ENCODE measurements around the gene CCNY.

Gene CCNY

DNA sequence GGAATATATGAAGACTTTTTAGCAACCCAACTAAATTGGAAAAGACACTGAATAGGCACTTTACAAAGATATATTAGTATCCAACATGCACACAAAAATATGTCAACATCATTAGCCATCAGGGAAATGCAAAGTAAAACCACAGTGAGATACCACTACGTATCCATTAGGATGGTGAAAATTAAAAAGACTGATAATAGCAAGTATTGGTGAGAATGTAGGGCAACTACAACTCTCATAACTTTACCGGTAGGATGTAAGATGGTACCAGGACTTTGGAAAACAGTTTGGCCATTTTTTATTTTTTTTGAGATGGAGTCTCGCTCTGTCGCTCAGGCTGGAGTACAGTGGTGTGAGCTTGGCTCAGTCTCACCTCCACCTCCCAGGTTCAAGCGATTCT, 13.7 kb upstream of the CCNY start:
- TF ChIP-seq, protein P1, sequence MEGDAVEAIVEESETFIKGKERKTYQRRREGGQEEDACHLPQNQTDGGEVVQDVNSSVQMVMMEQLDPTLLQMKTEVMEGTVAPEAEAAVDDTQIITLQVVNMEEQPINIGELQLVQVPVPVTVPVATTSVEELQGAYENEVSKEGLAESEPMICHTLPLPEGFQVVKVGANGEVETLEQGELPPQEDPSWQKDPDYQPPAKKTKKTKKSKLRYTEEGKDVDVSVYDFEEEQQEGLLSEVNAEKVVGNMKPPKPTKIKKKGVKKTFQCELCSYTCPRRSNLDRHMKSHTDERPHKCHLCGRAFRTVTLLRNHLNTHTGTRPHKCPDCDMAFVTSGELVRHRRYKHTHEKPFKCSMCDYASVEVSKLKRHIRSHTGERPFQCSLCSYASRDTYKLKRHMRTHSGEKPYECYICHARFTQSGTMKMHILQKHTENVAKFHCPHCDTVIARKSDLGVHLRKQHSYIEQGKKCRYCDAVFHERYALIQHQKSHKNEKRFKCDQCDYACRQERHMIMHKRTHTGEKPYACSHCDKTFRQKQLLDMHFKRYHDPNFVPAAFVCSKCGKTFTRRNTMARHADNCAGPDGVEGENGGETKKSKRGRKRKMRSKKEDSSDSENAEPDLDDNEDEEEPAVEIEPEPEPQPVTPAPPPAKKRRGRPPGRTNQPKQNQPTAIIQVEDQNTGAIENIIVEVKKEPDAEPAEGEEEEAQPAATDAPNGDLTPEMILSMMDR (conservative IDR thresholded peaks at IDR 0.05; ENCODE audit: low read depth, low read length), result no peak
- no peak overlapping the region for H3K4me3 ChIP-seq (ENCODE audit: low read depth, low read length)
- no peak for DNase-seq (ENCODE audit: low read depth)

DNA sequence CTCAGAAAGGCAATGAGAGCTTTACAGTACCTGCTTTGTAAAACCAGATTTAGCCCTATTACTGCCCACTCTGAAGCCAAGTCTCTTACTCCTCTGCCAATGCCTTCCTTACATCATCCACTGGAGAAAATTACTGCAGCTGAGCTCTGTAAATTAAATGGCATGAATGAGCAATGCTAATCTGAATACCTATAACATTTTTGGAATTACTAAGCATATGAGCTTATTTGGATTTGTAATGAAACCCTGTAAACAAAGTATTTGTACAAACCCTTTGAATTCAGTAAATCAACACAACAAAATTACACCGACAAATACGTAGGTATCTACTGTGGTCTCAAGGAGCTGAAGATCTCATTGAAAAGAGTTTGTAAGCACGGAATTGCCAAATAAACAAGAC, 12.1 kb upstream of the CCNY start:
- H3K4me3 ChIP-seq (ENCODE audit: low read depth, low read length), result no peak overlapping the region
- no peak for DNase-seq (ENCODE audit: low read depth)
- TF ChIP-seq, protein P1 (conservative IDR thresholded peaks at IDR 0.05; ENCODE audit: low read depth, low read length), result no peak

DNA sequence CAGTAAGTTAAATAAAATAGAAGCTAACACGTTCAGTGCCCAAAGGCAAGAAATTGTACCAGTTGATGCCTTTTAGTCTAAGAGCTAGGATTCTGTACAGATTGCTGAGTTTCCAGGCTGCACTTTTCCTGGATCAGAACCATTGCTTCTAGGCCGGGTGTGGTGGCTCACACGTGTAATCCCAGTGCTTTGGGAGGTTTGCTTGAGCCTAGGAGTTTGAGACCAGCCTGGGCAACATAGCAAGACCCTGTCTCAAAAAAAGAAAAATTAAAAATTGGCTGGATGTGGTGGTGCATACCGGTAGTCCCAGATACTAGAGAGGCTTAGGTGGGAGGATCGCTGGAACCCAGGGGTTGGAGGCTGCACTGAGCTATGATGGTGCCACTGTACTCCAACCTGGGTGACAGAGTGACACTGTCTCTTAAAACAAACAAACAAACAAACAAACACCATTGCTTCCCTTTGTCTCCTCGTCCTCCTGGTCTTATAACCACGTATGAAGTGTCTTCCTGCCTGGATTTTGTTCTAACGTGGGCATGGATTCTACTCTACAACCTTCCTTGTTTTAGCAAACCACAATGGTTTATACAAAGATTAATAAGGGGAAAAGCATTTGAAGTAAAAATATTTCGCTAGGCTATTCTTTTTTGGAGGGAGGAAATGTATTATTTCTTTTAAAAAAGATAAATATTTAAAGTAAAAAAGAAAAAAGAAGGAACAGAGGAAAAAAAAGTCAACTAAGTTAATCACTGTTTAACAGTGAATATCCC, 9.7 kb upstream of the CCNY start:
- DNase-seq (ENCODE audit: low read depth), result no peak
- TF ChIP-seq, protein P1 (conservative IDR thresholded peaks at IDR 0.05; ENCODE audit: low read depth, low read length), result no peak
- H3K4me3 ChIP-seq (ENCODE audit: low read depth, low read length), result no peak overlapping the region

GRCh38 chr10:35327790-35328403, 8.4 kb upstream of the CCNY start:
- TF ChIP-seq, protein P1 (conservative IDR thresholded peaks at IDR 0.05; ENCODE audit: low read depth, low read length), result no peak
- no peak for DNase-seq (ENCODE audit: low read depth)
- H3K4me3 ChIP-seq (ENCODE audit: low read depth, low read length), result no peak overlapping the region

DNA sequence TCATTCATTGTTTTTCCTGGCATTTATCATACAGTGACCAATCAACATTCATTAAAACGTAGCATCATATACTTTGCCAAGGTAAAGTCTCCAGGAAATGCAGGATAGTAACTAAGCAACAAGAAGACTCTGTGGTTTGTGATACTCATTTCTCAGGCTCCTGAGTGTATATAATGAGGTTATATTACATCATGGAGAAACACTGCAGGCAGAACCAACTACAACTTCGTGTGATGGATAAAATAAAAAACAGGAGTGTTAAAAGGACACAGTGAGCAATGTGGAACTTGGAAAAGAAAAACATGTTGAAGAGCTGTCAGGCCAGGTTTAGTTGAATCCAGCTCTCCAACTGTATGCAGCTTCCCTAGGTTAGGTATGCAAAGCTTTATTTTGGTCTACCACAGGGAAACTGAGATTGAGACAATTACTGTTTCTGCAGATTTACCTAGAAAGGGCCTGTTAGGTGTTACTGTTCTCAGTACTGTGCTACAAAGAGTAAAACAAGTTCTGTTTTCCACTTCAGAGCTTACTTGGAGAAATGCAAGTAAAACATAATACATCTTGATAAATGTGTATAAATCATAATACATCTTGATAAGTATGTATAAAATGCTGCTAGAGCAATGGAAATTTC, 7.8 kb upstream of the CCNY start:
- DNase-seq (ENCODE audit: low read depth), result peak; percentile 86
- no peak overlapping the region for H3K4me3 ChIP-seq (ENCODE audit: low read depth, low read length)

GRCh38 chr10:35329520-35329919, 6.8 kb upstream of the CCNY start:
- DNase-seq (ENCODE audit: low read depth), result no peak
- H3K4me3 ChIP-seq (ENCODE audit: low read depth, low read length), result no peak overlapping the region
- TF ChIP-seq, protein P1 (conservative IDR thresholded peaks at IDR 0.05; ENCODE audit: low read depth, low read length), result no peak

More for the DNA sequence above, 7.8 kb upstream of the CCNY start:
- TF ChIP-seq, protein P1 (conservative IDR thresholded peaks at IDR 0.05; ENCODE audit: low read depth, low read length), result no peak

All from choroid plexus epithelial cell (primary cell).